ENCODE measurements around the gene SHLD1.

SHLD1 gene

DNA sequence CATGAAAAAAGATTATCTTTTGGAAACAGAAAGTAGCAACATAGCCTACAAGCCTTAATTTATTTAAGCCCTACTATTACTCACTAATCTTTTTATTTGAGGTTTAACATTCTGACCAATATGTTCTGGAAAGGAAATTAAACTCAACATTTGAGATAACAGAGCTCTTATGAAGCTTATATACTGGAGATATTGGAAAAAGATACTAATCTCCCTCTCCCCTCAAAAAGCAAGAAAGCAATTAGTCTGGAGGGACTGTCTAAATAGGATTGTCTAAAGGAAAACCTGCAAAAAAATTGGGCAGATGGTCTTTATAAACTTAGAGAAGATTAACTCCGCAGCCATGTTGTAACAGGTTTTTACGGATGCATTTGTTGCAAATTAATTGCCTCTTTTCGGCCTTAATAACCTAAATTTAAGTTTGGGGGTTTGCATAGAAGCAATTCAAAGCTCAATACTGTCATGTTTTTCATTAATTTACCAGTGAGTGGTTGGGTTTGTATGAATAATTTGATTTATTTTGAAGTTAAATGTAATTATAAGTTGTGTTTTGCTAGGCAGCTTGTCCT, 79.1 kb downstream of the SHLD1 start:
- Histone ChIP-seq H3K9ac (ENCODE audit: low read depth, low read length) (no peak overlapping the region), H4K20me1 (ENCODE audit: insufficient read depth, low read length) (peaks cover 5% of the 10 kb centered on the region), H3K4me1 (ENCODE audit: insufficient read depth, low read length) (no peaks in the 10 kb centered on the region), H3K79me2 (ENCODE audit: insufficient read depth, low read length) (no peaks in the 10 kb centered on the region), H3K36me3 (ENCODE audit: insufficient read depth, low read length) (no peaks in the 10 kb centered on the region), H3K4me2 (ENCODE audit: insufficient read depth, low read length) (no peak overlapping the region), H3K27ac (ENCODE audit: low read length) (no peak overlapping the region), H3K4me3 (ENCODE audit: low read depth in 1 of 2, low read length in 2 of 2) (no peak overlapping the region), H3K9me3 (ENCODE audit: insufficient read depth, low read length, severe bottlenecking) (no peaks in the 10 kb centered on the region), H2AFZ (ENCODE audit: low read depth, low read length) (no peak overlapping the region), H3K27me3 (ENCODE audit: insufficient read depth, low read length, poor library complexity) (no peaks in the 10 kb centered on the region)
- no peak for TF ChIP-seq EZH2 (IDR thresholded peaks at IDR 0.05; ENCODE audit: borderline replicate concordance, low read depth, low read length, severe bottlenecking)
- TF ChIP-seq, protein P1, sequence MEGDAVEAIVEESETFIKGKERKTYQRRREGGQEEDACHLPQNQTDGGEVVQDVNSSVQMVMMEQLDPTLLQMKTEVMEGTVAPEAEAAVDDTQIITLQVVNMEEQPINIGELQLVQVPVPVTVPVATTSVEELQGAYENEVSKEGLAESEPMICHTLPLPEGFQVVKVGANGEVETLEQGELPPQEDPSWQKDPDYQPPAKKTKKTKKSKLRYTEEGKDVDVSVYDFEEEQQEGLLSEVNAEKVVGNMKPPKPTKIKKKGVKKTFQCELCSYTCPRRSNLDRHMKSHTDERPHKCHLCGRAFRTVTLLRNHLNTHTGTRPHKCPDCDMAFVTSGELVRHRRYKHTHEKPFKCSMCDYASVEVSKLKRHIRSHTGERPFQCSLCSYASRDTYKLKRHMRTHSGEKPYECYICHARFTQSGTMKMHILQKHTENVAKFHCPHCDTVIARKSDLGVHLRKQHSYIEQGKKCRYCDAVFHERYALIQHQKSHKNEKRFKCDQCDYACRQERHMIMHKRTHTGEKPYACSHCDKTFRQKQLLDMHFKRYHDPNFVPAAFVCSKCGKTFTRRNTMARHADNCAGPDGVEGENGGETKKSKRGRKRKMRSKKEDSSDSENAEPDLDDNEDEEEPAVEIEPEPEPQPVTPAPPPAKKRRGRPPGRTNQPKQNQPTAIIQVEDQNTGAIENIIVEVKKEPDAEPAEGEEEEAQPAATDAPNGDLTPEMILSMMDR (IDR thresholded peaks at IDR 0.05; ENCODE audit: borderline replicate concordance, extremely low read depth, low read length, poor library complexity, severe bottlenecking): no peak
- ATAC-seq (ENCODE audit: insufficient read depth, low read depth): no peak
- DNase-seq: no peak

DNA sequence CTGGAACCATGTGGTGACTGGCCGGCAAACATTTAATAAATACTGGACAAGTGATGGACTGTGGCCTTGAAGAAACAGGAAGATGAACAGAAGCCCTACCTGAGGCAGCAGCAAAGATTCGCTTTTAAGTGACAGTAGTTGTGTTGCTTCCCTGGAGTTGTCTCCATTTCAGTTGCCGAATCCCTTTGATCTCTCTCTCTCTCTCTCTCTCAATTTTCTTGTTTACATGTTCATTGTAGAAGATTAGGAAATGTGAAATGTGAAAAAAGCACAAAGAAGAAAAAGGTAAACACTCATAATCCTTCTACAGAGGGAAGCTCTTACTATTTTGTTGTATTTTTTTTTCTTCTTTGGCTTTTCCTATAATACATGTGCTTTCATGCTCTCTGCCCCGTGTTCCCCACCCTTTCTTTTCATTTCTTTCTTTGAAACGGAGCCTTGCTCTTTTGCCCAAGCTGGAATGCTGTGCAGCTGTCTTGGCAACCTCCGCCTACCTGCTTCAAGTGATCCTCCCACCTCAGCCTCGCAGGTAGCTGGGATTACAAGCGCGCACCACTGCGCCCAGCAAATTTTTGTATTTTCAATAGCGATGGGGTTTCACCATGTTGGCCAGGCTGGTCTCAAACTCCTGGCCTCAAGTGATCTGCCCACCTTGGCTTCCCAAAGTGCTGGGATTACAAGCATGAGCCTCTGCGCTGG, 81.5 kb downstream of the SHLD1 start:
- no peaks in the 10 kb centered on the region for H3K79me2 ChIP-seq (ENCODE audit: insufficient read depth, low read length)
- no peaks in the 10 kb centered on the region for H3K4me1 ChIP-seq (ENCODE audit: insufficient read depth, low read length)
- ATAC-seq (ENCODE audit: insufficient read depth, low read depth): no peak
- no peak for DNase-seq
- H3K27ac ChIP-seq (ENCODE audit: low read length): no peak overlapping the region
- no peak overlapping the region for H3K4me3 ChIP-seq (ENCODE audit: low read depth in 1 of 2, low read length in 2 of 2)
- TF ChIP-seq, protein P1 (IDR thresholded peaks at IDR 0.05; ENCODE audit: borderline replicate concordance, extremely low read depth, low read length, poor library complexity, severe bottlenecking): no peak
- TF ChIP-seq EZH2 (IDR thresholded peaks at IDR 0.05; ENCODE audit: borderline replicate concordance, low read depth, low read length, severe bottlenecking): no peak
- no peaks in the 10 kb centered on the region for H3K36me3 ChIP-seq (ENCODE audit: insufficient read depth, low read length)
- H3K27me3 ChIP-seq (ENCODE audit: insufficient read depth, low read length, poor library complexity): no peaks in the 10 kb centered on the region
- H3K9ac ChIP-seq (ENCODE audit: low read depth, low read length): no peak overlapping the region
- peaks cover 5% of the 10 kb centered on the region for H4K20me1 ChIP-seq (ENCODE audit: insufficient read depth, low read length)
- H3K4me2 ChIP-seq (ENCODE audit: insufficient read depth, low read length): no peak overlapping the region
- no peaks in the 10 kb centered on the region for H3K9me3 ChIP-seq (ENCODE audit: insufficient read depth, low read length, severe bottlenecking)
- H2AFZ ChIP-seq (ENCODE audit: low read depth, low read length): no peak overlapping the region

DNA sequence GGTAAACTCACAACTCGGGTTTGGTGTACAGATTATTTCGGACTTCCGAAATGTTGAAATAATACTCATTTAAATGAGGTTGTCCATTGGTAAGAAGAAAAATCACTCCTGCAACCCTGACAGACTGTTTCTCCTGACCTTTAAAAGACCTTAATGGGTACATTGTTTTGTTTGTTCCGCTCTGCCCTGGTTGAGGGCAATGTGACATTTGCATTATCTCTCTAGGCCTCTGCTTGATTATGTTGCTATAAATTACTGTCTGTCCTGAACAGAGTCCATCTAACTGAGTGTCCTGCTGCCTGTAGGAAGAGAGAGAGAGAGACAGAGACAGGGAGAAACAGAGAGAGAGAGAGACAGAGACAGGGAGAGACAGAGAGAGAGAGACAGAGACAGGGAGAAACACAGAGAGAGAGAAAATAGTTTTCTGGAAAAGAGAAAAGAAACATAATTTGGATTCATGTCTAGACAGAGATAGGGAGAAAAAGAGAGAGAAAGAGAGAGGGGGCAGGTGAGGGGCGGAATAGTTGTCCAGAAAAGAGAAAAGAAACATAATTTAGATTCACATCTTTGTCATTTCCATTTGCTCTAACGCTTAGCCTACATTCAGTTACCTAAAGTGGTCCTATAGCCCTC, 83.2 kb downstream of the SHLD1 start:
- no peak for TF ChIP-seq EZH2 (IDR thresholded peaks at IDR 0.05; ENCODE audit: borderline replicate concordance, low read depth, low read length, severe bottlenecking)
- TF ChIP-seq, protein P1 (IDR thresholded peaks at IDR 0.05; ENCODE audit: borderline replicate concordance, extremely low read depth, low read length, poor library complexity, severe bottlenecking): no peak
- H2AFZ ChIP-seq (ENCODE audit: low read depth, low read length): no peak overlapping the region
- no peak for DNase-seq
- no peak overlapping the region for H3K4me3 ChIP-seq (ENCODE audit: low read depth in 1 of 2, low read length in 2 of 2)
- H3K4me1 ChIP-seq (ENCODE audit: insufficient read depth, low read length): no peaks in the 10 kb centered on the region
- H3K9ac ChIP-seq (ENCODE audit: low read depth, low read length): no peak overlapping the region
- H3K36me3 ChIP-seq (ENCODE audit: insufficient read depth, low read length): no peaks in the 10 kb centered on the region
- no peaks in the 10 kb centered on the region for H4K20me1 ChIP-seq (ENCODE audit: insufficient read depth, low read length)
- no peaks in the 10 kb centered on the region for H3K79me2 ChIP-seq (ENCODE audit: insufficient read depth, low read length)
- ATAC-seq (ENCODE audit: insufficient read depth, low read depth): no peak
- H3K27ac ChIP-seq (ENCODE audit: low read length): no peak overlapping the region
- H3K27me3 ChIP-seq (ENCODE audit: insufficient read depth, low read length, poor library complexity): no peaks in the 10 kb centered on the region
- H3K4me2 ChIP-seq (ENCODE audit: insufficient read depth, low read length): no peak overlapping the region
- no peaks in the 10 kb centered on the region for H3K9me3 ChIP-seq (ENCODE audit: insufficient read depth, low read length, severe bottlenecking)

Data from DND-41 (cell line).